ENCODE results near the gene BCAN.

GRCh38 chr1:156629823-156630449 lies 12.0 kb upstream of the BCAN start:
- no peak for TF ChIP-seq CREB1 (CRISPR knock-in tag; IDR thresholded peaks at IDR 0.05)
- no peak for TF ChIP-seq CREM (CRISPR knock-in tag; IDR thresholded peaks at IDR 0.05)
- TF ChIP-seq, protein P1, sequence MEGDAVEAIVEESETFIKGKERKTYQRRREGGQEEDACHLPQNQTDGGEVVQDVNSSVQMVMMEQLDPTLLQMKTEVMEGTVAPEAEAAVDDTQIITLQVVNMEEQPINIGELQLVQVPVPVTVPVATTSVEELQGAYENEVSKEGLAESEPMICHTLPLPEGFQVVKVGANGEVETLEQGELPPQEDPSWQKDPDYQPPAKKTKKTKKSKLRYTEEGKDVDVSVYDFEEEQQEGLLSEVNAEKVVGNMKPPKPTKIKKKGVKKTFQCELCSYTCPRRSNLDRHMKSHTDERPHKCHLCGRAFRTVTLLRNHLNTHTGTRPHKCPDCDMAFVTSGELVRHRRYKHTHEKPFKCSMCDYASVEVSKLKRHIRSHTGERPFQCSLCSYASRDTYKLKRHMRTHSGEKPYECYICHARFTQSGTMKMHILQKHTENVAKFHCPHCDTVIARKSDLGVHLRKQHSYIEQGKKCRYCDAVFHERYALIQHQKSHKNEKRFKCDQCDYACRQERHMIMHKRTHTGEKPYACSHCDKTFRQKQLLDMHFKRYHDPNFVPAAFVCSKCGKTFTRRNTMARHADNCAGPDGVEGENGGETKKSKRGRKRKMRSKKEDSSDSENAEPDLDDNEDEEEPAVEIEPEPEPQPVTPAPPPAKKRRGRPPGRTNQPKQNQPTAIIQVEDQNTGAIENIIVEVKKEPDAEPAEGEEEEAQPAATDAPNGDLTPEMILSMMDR (IDR thresholded peaks at IDR 0.05): no peak
- TF ChIP-seq ETV6 (CRISPR knock-in tag; IDR thresholded peaks at IDR 0.05): no peak
- TF ChIP-seq JUN (CRISPR knock-in tag; IDR thresholded peaks at IDR 0.05): no peak
